ENCODE data around the gene CIB2.
A peak's percentile ranks its signal among the peaks of the same experiment; 100 is the strongest.

Gene CIB2

DNA sequence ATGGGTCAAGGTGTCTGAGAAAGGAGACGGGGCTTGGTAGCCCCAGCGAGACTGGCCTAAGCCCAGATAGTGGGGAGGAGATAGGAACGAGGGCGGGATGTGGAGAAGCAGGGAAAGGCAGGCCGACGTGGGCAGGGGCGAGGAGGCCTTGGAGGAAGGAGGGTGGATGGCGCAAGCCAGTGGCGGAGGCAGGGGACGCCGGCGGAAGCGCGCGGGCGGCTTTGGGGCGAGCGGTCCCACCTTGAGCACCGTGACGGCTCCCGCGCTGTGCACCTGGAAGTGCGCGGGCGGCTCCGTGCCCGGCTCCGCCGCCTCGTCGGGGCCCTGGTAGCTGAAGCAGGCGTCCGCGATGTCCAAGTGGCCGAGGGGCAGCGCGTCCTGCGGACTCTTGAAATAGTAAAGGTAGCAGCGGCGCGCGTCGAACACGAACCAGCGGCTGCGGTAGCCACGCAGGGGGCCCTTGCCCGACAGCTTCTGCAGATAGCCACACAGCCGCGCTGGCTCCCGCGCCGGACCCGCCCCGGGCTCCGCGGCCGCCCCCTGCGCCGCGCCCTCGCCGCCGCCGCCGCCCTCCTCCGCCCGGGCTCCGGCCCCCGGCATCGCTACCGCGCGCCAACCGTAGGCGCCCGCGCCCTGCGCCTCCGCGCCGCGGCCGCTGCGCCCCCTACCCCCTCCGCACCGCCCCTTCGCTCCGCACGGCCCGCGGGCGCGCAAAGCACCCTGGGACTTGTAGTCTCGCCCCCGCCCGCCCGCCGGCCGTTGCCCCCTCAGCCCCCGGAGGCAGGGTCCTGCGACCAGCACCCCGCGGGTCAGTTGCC lies 54.0 kb downstream of the CIB2 start, which contains the start of gene TBC1D2B:
Gene TBC1D2B (minus strand): TSS at position 659 of the 818 bp plus-strand sequence. CDS start 59 bp downstream, at position 600.
- ChIA-PET CTCF (interaction anchor here (0.6 to 2.1 kb wide), 7 partner anchors 14 to 118 kb away, joined by 3 to 6 read pairs (median 3); no protein-coding TSS in a partner anchor), POLR2A (interaction anchor here (1.0 kb wide), 1 partner anchor 15 kb away, joined by 3 read pairs; no protein-coding TSS in a partner anchor)
- H3K27ac ChIP-seq (ENCODE audit: extremely low read depth, low read depth, low read length) = peak within 1 kb of the TSS; percentile 88
- H3K36me3 ChIP-seq (ENCODE audit: control insufficient read depth in 2 of 2, insufficient read depth in 1 of 2, low read length in 2 of 2) = peaks cover 0 to 4% of the 10 kb centered on the region in 2 experiments; a peak in 1 of 3 replicates
- H3K9me3 ChIP-seq (ENCODE audit: control insufficient read depth, insufficient read depth, low read depth, low read length) = no peaks in the 10 kb centered on the region
- peaks cover 17% of the 10 kb centered on the region for H3K4me1 ChIP-seq (ENCODE audit: control insufficient read depth, insufficient read depth, low read length)
- H3K4me3 ChIP-seq (ENCODE audit: low read depth, low read length) = peak within 1 kb of the TSS; percentile 88
- TF ChIP-seq ZNF596 (tag by site-specific recombination; IDR thresholded peaks at IDR 0.05) (peak; percentile 38; the same call in 1 of the 2 replicates), ZBTB20 (tag by site-specific recombination; IDR thresholded peaks at IDR 0.05) (peak; percentile 91), BCL11B (tag by site-specific recombination; IDR thresholded peaks at IDR 0.05; ENCODE audit: low read depth) (0 out of 2 replicates have a peak, but pooled peaks have one; percentile 32), KLF1 (tag by site-specific recombination; IDR thresholded peaks at IDR 0.05) (peak; percentile 63), ZNF223 (tag by site-specific recombination; IDR thresholded peaks at IDR 0.05) (peak; percentile 93), ZNF391 (tag by site-specific recombination; IDR thresholded peaks at IDR 0.05; ENCODE audit: borderline replicate concordance, low read depth) (peak; percentile 62; the same call in 1 of the 2 replicates), ZNF121 (tag by site-specific recombination; IDR thresholded peaks at IDR 0.05) (no peak), KLF7 (tag by site-specific recombination; IDR thresholded peaks at IDR 0.05; ENCODE audit: borderline replicate concordance) (no peak), KLF16 (tag by site-specific recombination; IDR thresholded peaks at IDR 0.05) (0 out of 2 replicates have a peak, but pooled peaks have one; percentile 70), HOXC10 (CRISPR knock-in tag; IDR thresholded peaks at IDR 0.05) (0 out of 2 replicates have a peak, but pooled peaks have one; percentile 79), ZNF354C (tag by site-specific recombination; IDR thresholded peaks at IDR 0.05; ENCODE audit: borderline replicate concordance, low read depth) (no peak), GLIS2 (tag by site-specific recombination; IDR thresholded peaks at IDR 0.05) (peak; percentile 68; the same call in 1 of the 2 replicates), ZNF24 (tag by site-specific recombination; IDR thresholded peaks at IDR 0.05) (0 out of 2 replicates have a peak, but pooled peaks have one; percentile 9), ZXDB (tag by site-specific recombination; IDR thresholded peaks at IDR 0.05) (peak; percentile 75), ZNF426 (tag by site-specific recombination; IDR thresholded peaks at IDR 0.05) (no peak), ZBTB7A (tag by site-specific recombination; IDR thresholded peaks at IDR 0.05; ENCODE audit: low read depth) (0 out of 2 replicates have a peak, but pooled peaks have one; percentile 58), ZNF610 (tag by site-specific recombination; IDR thresholded peaks at IDR 0.05; ENCODE audit: borderline replicate concordance) (0 out of 2 replicates have a peak, but pooled peaks have one; percentile 45), ZEB2 (tag by site-specific recombination; IDR thresholded peaks at IDR 0.05) (peak; percentile 58; the same call in 1 of the 2 replicates), BCL11A (tag by site-specific recombination; IDR thresholded peaks at IDR 0.05; ENCODE audit: low read depth) (0 out of 2 replicates have a peak, but pooled peaks have one; percentile 53), ZNF600 (tag by site-specific recombination; IDR thresholded peaks at IDR 0.05) (peak; percentile 87), ZNF561 (tag by site-specific recombination; IDR thresholded peaks at IDR 0.05; ENCODE audit: borderline replicate concordance) (no peak), ZNF133 (tag by site-specific recombination; IDR thresholded peaks at IDR 0.05) (no peak), ZNF629 (tag by site-specific recombination; IDR thresholded peaks at IDR 0.05) (no peak)
- TF ChIP-seq, protein P1, sequence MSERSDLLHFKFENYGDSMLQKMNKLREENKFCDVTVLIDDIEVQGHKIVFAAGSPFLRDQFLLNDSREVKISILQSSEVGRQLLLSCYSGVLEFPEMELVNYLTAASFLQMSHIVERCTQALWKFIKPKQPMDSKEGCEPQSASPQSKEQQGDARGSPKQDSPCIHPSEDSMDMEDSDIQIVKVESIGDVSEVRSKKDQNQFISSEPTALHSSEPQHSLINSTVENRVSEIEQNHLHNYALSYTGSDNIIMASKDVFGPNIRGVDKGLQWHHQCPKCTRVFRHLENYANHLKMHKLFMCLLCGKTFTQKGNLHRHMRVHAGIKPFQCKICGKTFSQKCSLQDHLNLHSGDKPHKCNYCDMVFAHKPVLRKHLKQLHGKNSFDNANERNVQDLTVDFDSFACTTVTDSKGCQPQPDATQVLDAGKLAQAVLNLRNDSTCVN (tag by site-specific recombination; optimal IDR thresholded peaks at IDR 0.05) = peak; percentile 98
- TF ChIP-seq, protein P2, sequence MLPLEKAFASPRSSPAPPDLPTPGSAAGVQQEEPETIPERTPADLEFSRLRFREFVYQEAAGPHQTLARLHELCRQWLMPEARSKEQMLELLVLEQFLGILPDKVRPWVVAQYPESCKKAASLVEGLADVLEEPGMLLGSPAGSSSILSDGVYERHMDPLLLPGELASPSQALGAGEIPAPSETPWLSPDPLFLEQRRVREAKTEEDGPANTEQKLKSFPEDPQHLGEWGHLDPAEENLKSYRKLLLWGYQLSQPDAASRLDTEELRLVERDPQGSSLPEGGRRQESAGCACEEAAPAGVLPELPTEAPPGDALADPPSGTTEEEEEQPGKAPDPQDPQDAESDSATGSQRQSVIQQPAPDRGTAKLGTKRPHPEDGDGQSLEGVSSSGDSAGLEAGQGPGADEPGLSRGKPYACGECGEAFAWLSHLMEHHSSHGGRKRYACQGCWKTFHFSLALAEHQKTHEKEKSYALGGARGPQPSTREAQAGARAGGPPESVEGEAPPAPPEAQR (tag by site-specific recombination; IDR thresholded peaks at IDR 0.05) = no peak
- TF ChIP-seq, protein P3, sequence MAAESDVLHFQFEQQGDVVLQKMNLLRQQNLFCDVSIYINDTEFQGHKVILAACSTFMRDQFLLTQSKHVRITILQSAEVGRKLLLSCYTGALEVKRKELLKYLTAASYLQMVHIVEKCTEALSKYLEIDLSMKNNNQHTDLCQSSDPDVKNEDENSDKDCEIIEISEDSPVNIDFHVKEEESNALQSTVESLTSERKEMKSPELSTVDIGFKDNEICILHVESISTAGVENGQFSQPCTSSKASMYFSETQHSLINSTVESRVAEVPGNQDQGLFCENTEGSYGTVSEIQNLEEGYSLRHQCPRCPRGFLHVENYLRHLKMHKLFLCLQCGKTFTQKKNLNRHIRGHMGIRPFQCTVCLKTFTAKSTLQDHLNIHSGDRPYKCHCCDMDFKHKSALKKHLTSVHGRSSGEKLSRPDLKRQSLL (tag by site-specific recombination; IDR thresholded peaks at IDR 0.05) = peak; percentile 59; the same call in 1 of the 2 replicates
- TF ChIP-seq, protein P4, sequence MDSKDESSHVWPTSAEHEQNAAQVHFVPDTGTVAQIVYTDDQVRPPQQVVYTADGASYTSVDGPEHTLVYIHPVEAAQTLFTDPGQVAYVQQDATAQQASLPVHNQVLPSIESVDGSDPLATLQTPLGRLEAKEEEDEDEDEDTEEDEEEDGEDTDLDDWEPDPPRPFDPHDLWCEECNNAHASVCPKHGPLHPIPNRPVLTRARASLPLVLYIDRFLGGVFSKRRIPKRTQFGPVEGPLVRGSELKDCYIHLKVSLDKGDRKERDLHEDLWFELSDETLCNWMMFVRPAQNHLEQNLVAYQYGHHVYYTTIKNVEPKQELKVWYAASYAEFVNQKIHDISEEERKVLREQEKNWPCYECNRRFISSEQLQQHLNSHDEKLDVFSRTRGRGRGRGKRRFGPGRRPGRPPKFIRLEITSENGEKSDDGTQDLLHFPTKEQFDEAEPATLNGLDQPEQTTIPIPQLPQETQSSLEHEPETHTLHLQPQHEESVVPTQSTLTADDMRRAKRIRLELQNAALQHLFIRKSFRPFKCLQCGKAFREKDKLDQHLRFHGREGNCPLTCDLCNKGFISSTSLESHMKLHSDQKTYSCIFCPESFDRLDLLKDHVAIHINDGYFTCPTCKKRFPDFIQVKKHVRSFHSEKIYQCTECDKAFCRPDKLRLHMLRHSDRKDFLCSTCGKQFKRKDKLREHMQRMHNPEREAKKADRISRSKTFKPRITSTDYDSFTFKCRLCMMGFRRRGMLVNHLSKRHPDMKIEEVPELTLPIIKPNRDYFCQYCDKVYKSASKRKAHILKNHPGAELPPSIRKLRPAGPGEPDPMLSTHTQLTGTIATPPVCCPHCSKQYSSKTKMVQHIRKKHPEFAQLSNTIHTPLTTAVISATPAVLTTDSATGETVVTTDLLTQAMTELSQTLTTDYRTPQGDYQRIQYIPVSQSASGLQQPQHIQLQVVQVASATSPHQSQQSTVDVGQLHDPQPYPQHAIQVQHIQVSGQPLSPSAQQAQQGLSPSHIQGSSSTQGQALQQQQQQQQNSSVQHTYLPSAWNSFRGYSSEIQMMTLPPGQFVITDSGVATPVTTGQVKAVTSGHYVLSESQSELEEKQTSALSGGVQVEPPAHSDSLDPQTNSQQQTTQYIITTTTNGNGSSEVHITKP (tag by site-specific recombination; IDR thresholded peaks at IDR 0.05) = peak; percentile 91
- TF ChIP-seq, protein P5, sequence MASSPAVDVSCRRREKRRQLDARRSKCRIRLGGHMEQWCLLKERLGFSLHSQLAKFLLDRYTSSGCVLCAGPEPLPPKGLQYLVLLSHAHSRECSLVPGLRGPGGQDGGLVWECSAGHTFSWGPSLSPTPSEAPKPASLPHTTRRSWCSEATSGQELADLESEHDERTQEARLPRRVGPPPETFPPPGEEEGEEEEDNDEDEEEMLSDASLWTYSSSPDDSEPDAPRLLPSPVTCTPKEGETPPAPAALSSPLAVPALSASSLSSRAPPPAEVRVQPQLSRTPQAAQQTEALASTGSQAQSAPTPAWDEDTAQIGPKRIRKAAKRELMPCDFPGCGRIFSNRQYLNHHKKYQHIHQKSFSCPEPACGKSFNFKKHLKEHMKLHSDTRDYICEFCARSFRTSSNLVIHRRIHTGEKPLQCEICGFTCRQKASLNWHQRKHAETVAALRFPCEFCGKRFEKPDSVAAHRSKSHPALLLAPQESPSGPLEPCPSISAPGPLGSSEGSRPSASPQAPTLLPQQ (tag by site-specific recombination; IDR thresholded peaks at IDR 0.05) = peak; percentile 85
